HepG2 (cell line): ENCODE data around the gene WIPF3. TPM values are rescaled to one million over a fixed set of nuclear protein-coding genes. Genes with fewer than 3 reads are reported as not detected.

Experiments
- ATAC-seq: fragments of 200-7000 bp; cut with Tn5 transposase; 3 replicates; pipeline ENCODE4 v1.9.1; 2020; ENCODE audit warnings: mild to moderate bottlenecking, moderate library complexity
- BruUV-seq: library from RNA; stranded (reverse); fragments of 400-500 nt; replicated peaks from 2 replicates; lab custom pipeline; 2021; lab: Mats Ljungman, UMichigan
- CTCF ChIA-PET: fragments of 300-600 bp; formaldehyde crosslinking; extraction: SDS; loops from one replicate; lab custom pipeline; 2021; ENCODE audit warnings: low total read pairs, inconsistent platforms, low intra/inter-chr PET ratio; lab: Yijun Ruan, JAX
- POLR2A ChIA-PET: fragments of 350-600 bp; sonication (Branson Sonifier 250); formaldehyde crosslinking; loops from one replicate; lab custom pipeline; 2020; ENCODE audit warnings: antibody characterized with exemption, inconsistent platforms; lab: Yijun Ruan, JAX
- DNase-seq: peaks from one replicate; pipeline ENCODE4 v3.0.0-alpha.2; 2015; ENCODE audit warnings: low spot score
- FAIRE-seq: peaks from 3 replicates; lab custom pipeline; 2011; peaks lifted over from hg19 to GRCh38; lab: Jason Lieb, UNC
- H2AFZ ChIP-seq: one replicate; pipeline ENCODE4 v1.6.1; 2011; ENCODE audit warnings: low read length, inconsistent platforms
- H3K27ac ChIP-seq: fragments of 300-600 bp; 3 replicates; pipeline ENCODE4 v1.8.0; 2011; ENCODE audit warnings: mixed run types, mild to moderate bottlenecking, mixed read lengths, low read length, inconsistent platforms; ENCODE audit not compliant: insufficient read depth; ENCODE audit errors: extremely low read length
- H3K27me3 ChIP-seq, 2 experiments: fragments of 200-600 bp in 1 of 2; 2 replicates in 1 of 2; 3 replicates in 1 of 2; pipeline versions ENCODE4 v1.6.0 to v1.8.0; 2011; ENCODE audit warnings: low read length in 2 of 2, mild to moderate bottlenecking in 2 of 2, moderate library complexity in 2 of 2, inconsistent platforms in 1 of 2; ENCODE audit not compliant: insufficient read depth in 2 of 2, control insufficient read depth in 1 of 2
- H3K36me3 ChIP-seq, 2 experiments: fragments of 200-600 bp in 1 of 2; replicated peaks in 1 of 2; 2 replicates in 1 of 2; 3 replicates in 1 of 2; pipeline versions ENCODE4 v1.5.1 to v1.8.0; 2011; ENCODE audit warnings: low read length in 2 of 2, inconsistent platforms in 1 of 2; ENCODE audit not compliant: insufficient read depth in 2 of 2, control insufficient read depth in 1 of 2
- H3K4me1 ChIP-seq: 2 replicates; pipeline ENCODE4 v1.5.1; 2012; ENCODE audit warnings: low read length, inconsistent platforms; ENCODE audit not compliant: insufficient read depth
- H3K4me2 ChIP-seq: 2 replicates; pipeline ENCODE4 v1.6.0; 2011; ENCODE audit warnings: low read depth, low read length, inconsistent platforms
- H3K4me3 ChIP-seq, 3 experiments: fragments of 200-600 bp in 1 of 3; sonication (generic), shearing (Covaris generic) in 1 of 3; replicated peaks in 1 of 3; 2 replicates each; pipeline ENCODE4 v1.5.1; 2011 to 2016; ENCODE audit warnings: low read length in 3 of 3, inconsistent platforms in 2 of 3, low read depth in 2 of 3, mild to moderate bottlenecking in 2 of 3, control low read depth in 1 of 3, mixed read lengths in 1 of 3; ENCODE audit not compliant: insufficient read depth in 1 of 3
- H3K79me2 ChIP-seq: one replicate; pipeline ENCODE4 v1.6.1; 2011; ENCODE audit warnings: low read length, inconsistent platforms; ENCODE audit not compliant: insufficient read depth
- H3K9ac ChIP-seq: 2 replicates; pipeline ENCODE4 v1.6.0; 2011; ENCODE audit warnings: mild to moderate bottlenecking, low read depth, low read length, inconsistent platforms; ENCODE audit not compliant: insufficient read depth
- H3K9me3 ChIP-seq: 2 replicates; pipeline ENCODE4 v1.5.1; 2012; ENCODE audit warnings: mild to moderate bottlenecking, low read length
- H4K20me1 ChIP-seq: 2 replicates; pipeline ENCODE4 v1.6.0; 2011; ENCODE audit warnings: inconsistent platforms, mild to moderate bottlenecking, low read length, moderate library complexity; ENCODE audit not compliant: insufficient read depth
- CTCF ChIP-seq: sonication (generic); formaldehyde crosslinking; IDR thresholded peaks from 2 replicates; pipeline ENCODE4 v1.5.0; 2020; ENCODE audit warnings: mild to moderate bottlenecking, missing genetic modification reagents, moderate library complexity
- MNT ChIP-seq: fragments of 450-650 bp; IDR thresholded peaks from 2 replicates; pipeline ENCODE4 v1.6.1; 2016
- SRSF1 ChIP-seq: fragments of 200-400 bp; formaldehyde crosslinking; optimal IDR thresholded peaks from 2 replicates; pipeline ENCODE3; 2017; ENCODE audit warnings: mild to moderate bottlenecking, low read depth, low read length, moderate library complexity
- STAG1 ChIP-seq: sonication (generic); formaldehyde crosslinking; IDR thresholded peaks from 2 replicates; pipeline ENCODE4 v1.4.0; 2020; ENCODE audit warnings: missing genetic modification reagents
- WGBS: methylation state at CpG from one replicate; pipeline ENCODE4 v1.1.6; 2017; ENCODE audit warnings: low lambda C conversion rate; 5-methylcytosine and 5-hydroxymethylcytosine counted together
- in situ Hi-C: cut with HindIII; loops from 2 replicates; pipeline ENCODE4 v1.10.0; 2017; ENCODE audit warnings: low pct_unique_long_range_greater_than_20kb; ENCODE audit not compliant: extremely low pct_ligation_motif_present
- intact Hi-C: fragments of 100-400 bp; cut with micrococcal nuclease; formaldehyde crosslinking; loops from one replicate; pipeline ENCODE4 v1.10.0; 2022; ENCODE audit not compliant: unreplicated experiment
- polyA plus RNA-seq, 8 experiments: library from polyadenylated mRNA; depleted of rRNA in 3 of 8; stranded (reverse) in 7 of 8; unstranded in 1 of 8; fragments of >200 nt; fragmentation: Illumina TruSeq in 4 of 8; extraction: Trizol in 4 of 8; gene quantifications; 2 replicates each; pipeline versions ENCODE4 v1.2.1 to v1.2.3, GENCODE V29; 2011 to 2016; ENCODE audit warnings: low read depth in 4 of 8, missing spikeins in 1 of 8, mixed read lengths in 1 of 8; ENCODE audit not compliant: insufficient read depth in 1 of 8
- total RNA-seq, 5 experiments: library from RNA; depleted of rRNA; stranded (reverse); fragments of >200 nt; fragmentation: Illumina TruSeq; extraction: Trizol; gene quantifications; 2 replicates each; pipeline ENCODE4 v1.2.3, GENCODE V29; 2016; ENCODE audit warnings: low read depth in 1 of 5

Gene WIPF3
- total and polyA plus RNA-seq, 2 of the 13 experiments (the other 11 are each of a cell fraction or from before 2014, with no cell fraction given), result 0.03 TPM; not detected in 1

GRCh38 chr7:29815181-29816105 lies 9.1 kb downstream of the WIPF3 start:
- Histone ChIP-seq H2AFZ (no peak overlapping the region), H3K36me3 (no peaks in the 10 kb centered on the region), H3K9ac (no peak overlapping the region), H3K27me3 (peaks cover 0 to 9% of the 10 kb centered on the region in 2 experiments; a peak in 2 of 5 replicates), H3K4me2 (no peak overlapping the region), H3K9me3 (no peaks in the 10 kb centered on the region), H3K79me2 (no peaks in the 10 kb centered on the region), H3K4me1 (no peaks in the 10 kb centered on the region), H4K20me1 (no peaks in the 10 kb centered on the region), H3K4me3 (no peak overlapping the region), H3K27ac (no peak overlapping the region)
- ChIA-PET CTCF (no interaction called here), POLR2A (no interaction called here)
- WGBS, result 12% methylated on average over 10 of the region's 10 CpGs
- peak; percentile 53 for TF ChIP-seq CTCF (CRISPR knock-in tag)
- peak; percentile 43; the same call in 1 of the 2 replicates for TF ChIP-seq MNT
- no peak for TF ChIP-seq SRSF1
- TF ChIP-seq STAG1 (CRISPR knock-in tag), result peak; percentile 24
- DNase-seq (no peak), ATAC-seq (peak; percentile 68), FAIRE-seq (no peak)
- BruUV-seq, result no TSS peak
- intact Hi-C loops (no loop called here), in situ Hi-C loops (no loop called here)
